Testis (tissue), 2 donors: ENCODE data around the gene ZCCHC14.

Experiments
- POLR2A ChIP-seq: fragments of 450-650 bp; IDR thresholded peaks from one replicate; pipeline ENCODE4 v1.6.1; 2017; ENCODE audit warnings: antibody characterized with exemption, mild to moderate bottlenecking, moderate library complexity
- TF ChIP-seq, protein P1 (sequence below), 3 experiments: fragments of 450-650 bp in 2 of 3; fragments of 200-600 bp in 1 of 3; sonication (generic) in 1 of 3; IDR thresholded peaks; one replicate each; pipeline ENCODE4 v1.5.1; 2016 to 2019; ENCODE audit warnings: antibody characterized with exemption in 3 of 3, mild to moderate bottlenecking in 2 of 3, moderate library complexity in 1 of 3

DNA sequence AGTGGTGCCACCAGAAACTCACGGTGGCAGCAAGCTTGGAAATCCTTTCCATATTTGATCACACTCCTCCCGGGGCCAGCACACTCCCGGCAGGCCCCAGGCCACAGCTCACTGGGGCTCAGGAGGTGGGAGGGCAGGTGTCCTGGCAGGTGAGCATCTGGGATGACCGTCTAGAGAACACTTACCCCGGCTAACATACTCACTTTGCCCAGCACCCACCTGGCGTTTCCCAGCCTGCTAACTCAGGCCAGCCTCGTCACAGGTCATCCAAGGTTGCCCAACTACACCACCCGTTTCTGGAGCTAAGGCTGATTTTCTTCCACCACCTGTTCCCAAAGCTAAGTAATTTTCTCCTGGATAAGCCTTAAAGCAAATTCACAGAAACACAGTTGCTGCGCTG is 134.1 kb downstream of the ZCCHC14 start:
- TF ChIP-seq, protein P1, sequence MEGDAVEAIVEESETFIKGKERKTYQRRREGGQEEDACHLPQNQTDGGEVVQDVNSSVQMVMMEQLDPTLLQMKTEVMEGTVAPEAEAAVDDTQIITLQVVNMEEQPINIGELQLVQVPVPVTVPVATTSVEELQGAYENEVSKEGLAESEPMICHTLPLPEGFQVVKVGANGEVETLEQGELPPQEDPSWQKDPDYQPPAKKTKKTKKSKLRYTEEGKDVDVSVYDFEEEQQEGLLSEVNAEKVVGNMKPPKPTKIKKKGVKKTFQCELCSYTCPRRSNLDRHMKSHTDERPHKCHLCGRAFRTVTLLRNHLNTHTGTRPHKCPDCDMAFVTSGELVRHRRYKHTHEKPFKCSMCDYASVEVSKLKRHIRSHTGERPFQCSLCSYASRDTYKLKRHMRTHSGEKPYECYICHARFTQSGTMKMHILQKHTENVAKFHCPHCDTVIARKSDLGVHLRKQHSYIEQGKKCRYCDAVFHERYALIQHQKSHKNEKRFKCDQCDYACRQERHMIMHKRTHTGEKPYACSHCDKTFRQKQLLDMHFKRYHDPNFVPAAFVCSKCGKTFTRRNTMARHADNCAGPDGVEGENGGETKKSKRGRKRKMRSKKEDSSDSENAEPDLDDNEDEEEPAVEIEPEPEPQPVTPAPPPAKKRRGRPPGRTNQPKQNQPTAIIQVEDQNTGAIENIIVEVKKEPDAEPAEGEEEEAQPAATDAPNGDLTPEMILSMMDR (IDR thresholded peaks at IDR 0.05), result no peak
- TF ChIP-seq POLR2A, result no peak
